IMR-90 (cell line): Measurements from ENCODE around the gene MGA. TPM values are rescaled to one million over a fixed set of nuclear protein-coding genes. Genes with fewer than 3 reads are reported as not detected.

Experiments
- ATAC-seq: fragments of 200-7000 bp; cut with Tn5 transposase; 2 replicates; pipeline ENCODE4 v1.9.1; 2020; ENCODE audit warnings: low read depth, mild to moderate bottlenecking, moderate library complexity
- BruUV-seq: library from RNA; stranded (reverse); fragments of 400-500 nt; replicated peaks from 2 replicates; lab custom pipeline; 2021; lab: Mats Ljungman, UMichigan
- CTCF ChIA-PET: fragments of 300-600 bp; formaldehyde crosslinking; extraction: SDS; loops from one replicate; lab custom pipeline; 2021; ENCODE audit warnings: antibody characterized with exemption; lab: Yijun Ruan, JAX
- POLR2A ChIA-PET: fragments of 300-600 bp; sonication (Branson Sonifier 250); formaldehyde crosslinking; loops from one replicate; lab custom pipeline; 2022; ENCODE audit warnings: antibody characterized with exemption; ENCODE audit not compliant: unreplicated experiment; lab: Charles Lee
- DNase-seq: peaks from one replicate; pipeline ENCODE4 v3.0.0; 2013
- H2AFZ ChIP-seq: replicated peaks from 2 replicates; pipeline ENCODE3; 2013; ENCODE audit warnings: low read length, mild to moderate bottlenecking; ENCODE audit not compliant: poor library complexity
- H2AK5ac ChIP-seq: 2 replicates; pipeline ENCODE4 v1.6.1; 2013; ENCODE audit warnings: low read depth, low read length, inconsistent platforms
- H2AK9ac ChIP-seq: replicated peaks from 2 replicates; pipeline ENCODE3; 2013; ENCODE audit warnings: mild to moderate bottlenecking, low read depth, low read length, moderate library complexity; ENCODE audit not compliant: poor library complexity
- H2BK120ac ChIP-seq: 2 replicates; pipeline ENCODE4 v1.6.1; 2013; ENCODE audit warnings: low read depth, low read length, inconsistent platforms
- H2BK15ac ChIP-seq: 3 replicates; pipeline ENCODE4 v1.6.1; 2013; ENCODE audit warnings: low read depth, low read length, inconsistent platforms
- H2BK20ac ChIP-seq: 2 replicates; pipeline ENCODE4 v1.6.1; 2013; ENCODE audit warnings: low read depth, mild to moderate bottlenecking, inconsistent platforms, low read length, moderate library complexity
- H2BK5ac ChIP-seq: 2 replicates; pipeline ENCODE4 v1.6.1; 2013; ENCODE audit warnings: mild to moderate bottlenecking, low read depth, low read length, inconsistent platforms; ENCODE audit not compliant: poor library complexity, severe bottlenecking
- H3K14ac ChIP-seq: replicated peaks from 2 replicates; pipeline ENCODE4 v1.6.1; 2013; ENCODE audit warnings: low read depth, low read length, inconsistent platforms
- H3K18ac ChIP-seq: 2 replicates; pipeline ENCODE4 v1.6.1; 2013; ENCODE audit warnings: low read depth, low read length, control low read depth
- H3K23ac ChIP-seq: 2 replicates; pipeline ENCODE4 v1.6.1; 2013; ENCODE audit warnings: low read depth, low read length, inconsistent platforms
- H3K27ac ChIP-seq: 2 replicates; pipeline ENCODE4 v1.5.1; 2013; ENCODE audit warnings: mild to moderate bottlenecking, control low read depth, low read length; ENCODE audit not compliant: insufficient read depth
- H3K27me3 ChIP-seq: 2 replicates; pipeline ENCODE4 v1.6.1; 2013; ENCODE audit warnings: low read length; ENCODE audit not compliant: control insufficient read depth, insufficient read depth
- H3K36me3 ChIP-seq: 2 replicates; pipeline ENCODE4 v1.6.1; 2013; ENCODE audit warnings: low read length, mixed read lengths; ENCODE audit not compliant: control insufficient read depth, insufficient read depth
- H3K4ac ChIP-seq: 2 replicates; pipeline ENCODE4 v1.6.1; 2013; ENCODE audit warnings: low read depth, low read length, inconsistent platforms
- H3K4me1 ChIP-seq: 2 replicates; pipeline ENCODE4 v1.6.1; 2013; ENCODE audit warnings: low read length, mixed read lengths; ENCODE audit not compliant: control insufficient read depth, insufficient read depth
- H3K4me2 ChIP-seq: 2 replicates; pipeline ENCODE4 v1.6.1; 2013; ENCODE audit warnings: low read depth, mild to moderate bottlenecking, control low read depth, low read length, moderate library complexity
- H3K4me3 ChIP-seq: 2 replicates; pipeline ENCODE4 v1.5.1; 2013; ENCODE audit warnings: low read depth, mild to moderate bottlenecking, control low read depth, low read length, moderate library complexity; ENCODE audit not compliant: insufficient read depth
- H3K56ac ChIP-seq: 2 replicates; pipeline ENCODE4 v1.6.1; 2013; ENCODE audit warnings: low read length, inconsistent platforms; ENCODE audit not compliant: insufficient read depth; ENCODE audit errors: extremely low read depth
- H3K79me1 ChIP-seq, 2 experiments: 2 replicates each; pipeline ENCODE4 v1.6.1; 2013; ENCODE audit warnings: low read length in 2 of 2, inconsistent platforms in 1 of 2, low read depth in 1 of 2
- H3K9ac ChIP-seq: 2 replicates; pipeline ENCODE4 v1.6.1; 2013; ENCODE audit warnings: low read depth, low read length, control low read depth
- H3K9me1 ChIP-seq: 2 replicates; pipeline ENCODE4 v1.6.1; 2013; ENCODE audit warnings: low read length, inconsistent platforms; ENCODE audit not compliant: insufficient read depth
- H3K9me3 ChIP-seq: 2 replicates; pipeline ENCODE4 v1.6.1; 2013; ENCODE audit warnings: low read length; ENCODE audit not compliant: control insufficient read depth, insufficient read depth
- H4K20me1 ChIP-seq: 2 replicates; pipeline ENCODE4 v1.6.1; 2013; ENCODE audit warnings: low read length, inconsistent platforms; ENCODE audit not compliant: insufficient read depth
- H4K5ac ChIP-seq: 2 replicates; pipeline ENCODE4 v1.6.1; 2013; ENCODE audit warnings: mild to moderate bottlenecking, low read depth, low read length, control low read depth
- H4K8ac ChIP-seq, 2 experiments: 2 replicates each; pipeline ENCODE4 v1.6.1; 2013; ENCODE audit warnings: low read depth in 2 of 2, low read length in 2 of 2, control low read depth in 1 of 2, inconsistent platforms in 1 of 2
- H4K91ac ChIP-seq: 2 replicates; pipeline ENCODE4 v1.6.1; 2013; ENCODE audit warnings: low read depth, low read length, inconsistent platforms; ENCODE audit not compliant: insufficient read depth
- BHLHE40 ChIP-seq: fragments of 150-350 bp; IDR thresholded peaks from 2 replicates; pipeline ENCODE4 v1.6.1; 2016; ENCODE audit warnings: mild to moderate bottlenecking, low read depth, low read length
- CHD1 ChIP-seq: IDR thresholded peaks from 2 replicates; pipeline ENCODE4 v1.6.1; 2012; ENCODE audit warnings: low read depth, low read length, improper control_type of control experiment
- ELK1 ChIP-seq: fragments of 150-350 bp; IDR thresholded peaks from 2 replicates; pipeline ENCODE4 v1.6.1; 2016; ENCODE audit warnings: low read depth, mild to moderate bottlenecking, low read length, moderate library complexity, borderline replicate concordance
- FOS ChIP-seq: fragments of 150-350 bp; IDR thresholded peaks from 2 replicates; pipeline ENCODE4 v1.6.1; 2016; ENCODE audit warnings: low read depth, low read length
- MAFK ChIP-seq: IDR thresholded peaks from 2 replicates; pipeline ENCODE4 v1.6.1; 2012; ENCODE audit warnings: low read depth, low read length, improper control_type of control experiment
- MAZ ChIP-seq: IDR thresholded peaks from 2 replicates; pipeline ENCODE4 v1.6.1; 2012; ENCODE audit warnings: low read depth, mild to moderate bottlenecking, low read length, improper control_type of control experiment, moderate library complexity, borderline replicate concordance
- NFE2L2 ChIP-seq: fragments of 150-350 bp; IDR thresholded peaks from 2 replicates; pipeline ENCODE4 v1.6.1; 2016; ENCODE audit warnings: low read depth, mild to moderate bottlenecking, low read length
- RAD21 ChIP-seq: IDR thresholded peaks from 2 replicates; pipeline ENCODE4 v1.6.1; 2012; ENCODE audit warnings: low read length, improper control_type of control experiment
- RFX5 ChIP-seq: IDR thresholded peaks from 2 replicates; pipeline ENCODE4 v1.8.0; 2012; ENCODE audit warnings: low read depth, mild to moderate bottlenecking, low read length, moderate library complexity
- WGBS, 2 experiments: methylation state at CpG; one replicate each; pipeline versions ENCODE4 v1.1.5 to v1.1.7; 2013; ENCODE audit warnings: missing lambda C conversion rate in 2 of 2; ENCODE audit not compliant: insufficient read length in 1 of 2; ENCODE audit errors: extremely low coverage in 2 of 2; 5-methylcytosine and 5-hydroxymethylcytosine counted together
- dilution Hi-C: fragments of 300-500 bp; cut with HindIII; formaldehyde crosslinking; loops from one replicate; pipeline ENCODE4 v1.14.3; 2018; ENCODE audit warnings: low sequenced_read_pairs; ENCODE audit not compliant: unreplicated experiment
- in situ Hi-C: fragments of 300-500 bp; cut with MboI; formaldehyde crosslinking; loops from 3 replicates; pipeline ENCODE4 v1.14.3; 2019; ENCODE audit warnings: low sequenced_read_pairs, inconsistent platforms, mixed read lengths
- intact Hi-C: fragments of 100-400 bp; cut with micrococcal nuclease; formaldehyde crosslinking; loops from 2 replicates; pipeline ENCODE4 v1.10.0; 2022
- polyA plus RNA-seq, 3 experiments: library from polyadenylated mRNA; depleted of rRNA; stranded (reverse); fragments of >200 nt; gene quantifications; 2 replicates each; pipeline ENCODE4 v1.2.3, GENCODE V29; 2012; ENCODE audit warnings: low replicate concordance in 1 of 3
- total RNA-seq: library from RNA; depleted of rRNA; stranded (reverse); fragments of >200 nt; gene quantifications from 2 replicates; pipeline ENCODE4 v1.2.3, GENCODE V29; 2012
- TF ChIP-seq, protein P1 (sequence below): conservative IDR thresholded peaks from 2 replicates; pipeline ENCODE4 v1.5.1; 2012; ENCODE audit warnings: mild to moderate bottlenecking, low read depth, low read length, improper control_type of control experiment
- TF ChIP-seq, protein P2 (sequence below): fragments of 150-350 bp; IDR thresholded peaks from 2 replicates; pipeline ENCODE4 v1.6.1; 2017; ENCODE audit warnings: mild to moderate bottlenecking, antibody characterized with exemption, low read length, low read depth

The MGA gene
- total and polyA plus RNA-seq, 2 of the 4 experiments (the other 2 are of a cell fraction): 3.2 to 38.0 TPM

GRCh38 chr15:41691471-41691870 is 31.3 kb downstream of the MGA start:
- ChIA-PET CTCF (no interaction called here), POLR2A (no interaction called here)
- Histone ChIP-seq H3K4me3 (no peak overlapping the region), H3K4me2 (no peak overlapping the region; the same call in 1 of the 2 replicates), H3K36me3 (no peaks in the 10 kb centered on the region), H3K9me1 (peaks cover 6% of the 10 kb centered on the region), H3K27me3 (no peaks in the 10 kb centered on the region), H4K91ac (no peak overlapping the region), H3K27ac (no peak overlapping the region), H3K9me3 (no peaks in the 10 kb centered on the region), H2BK120ac (no peak overlapping the region), H4K5ac (no peak overlapping the region), H4K8ac (no peak overlapping the region), H3K56ac (no peak overlapping the region), H3K4me1 (peaks cover 5% of the 10 kb centered on the region), H2AK9ac (no peak overlapping the region), H3K4ac (no peak overlapping the region), H3K14ac (no peak overlapping the region), H2BK20ac (no peak overlapping the region), H3K9ac (no peak overlapping the region), H2BK15ac (no peak overlapping the region), H2AFZ (no peak overlapping the region), H2AK5ac (no peak overlapping the region), H3K23ac (no peak overlapping the region), H4K20me1 (peaks cover 33% of the 10 kb centered on the region), H3K18ac (no peak overlapping the region), H3K79me1 (peaks cover 20 to 56% of the 10 kb centered on the region in 2 experiments), H2BK5ac (no peak overlapping the region)
- intact Hi-C loops: no loop called here
- WGBS, 2 experiments: no CpG with 5 or more reads among the region's 2 CpGs
- DNase-seq (no peak), ATAC-seq (no peak)
- in situ Hi-C loops: no loop called here
- TF ChIP-seq MAZ: no peak
- no peak for TF ChIP-seq NFE2L2
- TF ChIP-seq ELK1: no peak
- TF ChIP-seq, protein P1, sequence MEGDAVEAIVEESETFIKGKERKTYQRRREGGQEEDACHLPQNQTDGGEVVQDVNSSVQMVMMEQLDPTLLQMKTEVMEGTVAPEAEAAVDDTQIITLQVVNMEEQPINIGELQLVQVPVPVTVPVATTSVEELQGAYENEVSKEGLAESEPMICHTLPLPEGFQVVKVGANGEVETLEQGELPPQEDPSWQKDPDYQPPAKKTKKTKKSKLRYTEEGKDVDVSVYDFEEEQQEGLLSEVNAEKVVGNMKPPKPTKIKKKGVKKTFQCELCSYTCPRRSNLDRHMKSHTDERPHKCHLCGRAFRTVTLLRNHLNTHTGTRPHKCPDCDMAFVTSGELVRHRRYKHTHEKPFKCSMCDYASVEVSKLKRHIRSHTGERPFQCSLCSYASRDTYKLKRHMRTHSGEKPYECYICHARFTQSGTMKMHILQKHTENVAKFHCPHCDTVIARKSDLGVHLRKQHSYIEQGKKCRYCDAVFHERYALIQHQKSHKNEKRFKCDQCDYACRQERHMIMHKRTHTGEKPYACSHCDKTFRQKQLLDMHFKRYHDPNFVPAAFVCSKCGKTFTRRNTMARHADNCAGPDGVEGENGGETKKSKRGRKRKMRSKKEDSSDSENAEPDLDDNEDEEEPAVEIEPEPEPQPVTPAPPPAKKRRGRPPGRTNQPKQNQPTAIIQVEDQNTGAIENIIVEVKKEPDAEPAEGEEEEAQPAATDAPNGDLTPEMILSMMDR: no peak
- TF ChIP-seq RFX5: no peak
- no peak for TF ChIP-seq BHLHE40
- no peak for TF ChIP-seq CHD1
- TF ChIP-seq FOS: no peak
- no peak for TF ChIP-seq MAFK
- no peak for TF ChIP-seq RAD21
- TF ChIP-seq, protein P2, sequence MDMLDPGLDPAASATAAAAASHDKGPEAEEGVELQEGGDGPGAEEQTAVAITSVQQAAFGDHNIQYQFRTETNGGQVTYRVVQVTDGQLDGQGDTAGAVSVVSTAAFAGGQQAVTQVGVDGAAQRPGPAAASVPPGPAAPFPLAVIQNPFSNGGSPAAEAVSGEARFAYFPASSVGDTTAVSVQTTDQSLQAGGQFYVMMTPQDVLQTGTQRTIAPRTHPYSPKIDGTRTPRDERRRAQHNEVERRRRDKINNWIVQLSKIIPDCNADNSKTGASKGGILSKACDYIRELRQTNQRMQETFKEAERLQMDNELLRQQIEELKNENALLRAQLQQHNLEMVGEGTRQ: no peak
- dilution Hi-C loops: no loop called here
- no TSS peak for BruUV-seq
